NK-92 (cell line): ENCODE results near the gene ZMYM4.

ENCODE experiments used
- DNase-seq: peaks from one replicate; lab custom pipeline; 2025; ENCODE audit not compliant: unreplicated experiment; lab: John Stamatoyannopoulos, UW

ZMYM4 gene

GRCh38 chr1:35274197-35274596, 5.7 kb downstream of the ZMYM4 start:
- DNase-seq = no peak

GRCh38 chr1:35278886-35279554, 10.5 kb downstream of the ZMYM4 start:
- DNase-seq = no peak

- DNase-seq = no peak
Measured at GRCh38 chr1:35279555-35279904, 11.0 kb downstream of the ZMYM4 start.

GRCh38 chr1:35280006-35280405, 11.5 kb downstream of the ZMYM4 start:
- no peak for DNase-seq

- no peak for DNase-seq
Measured at GRCh38 chr1:35281565-35281964, 13.1 kb downstream of the ZMYM4 start.

- no peak for DNase-seq
Measured at GRCh38 chr1:35282172-35282571, 13.7 kb downstream of the ZMYM4 start.

- DNase-seq = no peak
Measured at GRCh38 chr1:35284852-35285251, 16.3 kb downstream of the ZMYM4 start.

GRCh38 chr1:35285771-35286606, 17.5 kb downstream of the ZMYM4 start:
- DNase-seq = no peak

GRCh38 chr1:35287807-35288640, 19.5 kb downstream of the ZMYM4 start:
- DNase-seq = no peak

- no peak for DNase-seq
Measured at GRCh38 chr1:35288761-35289160, 20.3 kb downstream of the ZMYM4 start.

GRCh38 chr1:35290452-35290851, 21.9 kb downstream of the ZMYM4 start:
- DNase-seq = no peak

GRCh38 chr1:35294809-35295208, 26.3 kb downstream of the ZMYM4 start:
- DNase-seq = no peak

GRCh38 chr1:35297886-35298285, 29.4 kb downstream of the ZMYM4 start:
- no peak for DNase-seq

- DNase-seq = no peak
Measured at GRCh38 chr1:35298464-35298863, 30.0 kb downstream of the ZMYM4 start.

- no peak for DNase-seq
Measured at GRCh38 chr1:35300376-35300775, 31.9 kb downstream of the ZMYM4 start.

GRCh38 chr1:35301674-35302392, 33.3 kb downstream of the ZMYM4 start:
- DNase-seq = no peak

- DNase-seq = no peak
Measured at GRCh38 chr1:35305383-35305782, 36.9 kb downstream of the ZMYM4 start.

GRCh38 chr1:35315649-35316048, 47.1 kb downstream of the ZMYM4 start:
- no peak for DNase-seq

- no peak for DNase-seq
Measured at GRCh38 chr1:35316264-35316663, 47.8 kb downstream of the ZMYM4 start.

- DNase-seq = no peak
Measured at GRCh38 chr1:35319988-35320713, 51.6 kb downstream of the ZMYM4 start.
